ENCODE measurements around the gene C12orf60.

The C12orf60 gene

GRCh38 chr12:14836336-14837210 lies 33.1 kb downstream of the C12orf60 start:
- peak; percentile 16 for DNase-seq

GRCh38 chr12:14839262-14839661 lies 35.8 kb downstream of the C12orf60 start:
- DNase-seq, result no peak

GRCh38 chr12:14840616-14841015 lies 37.1 kb downstream of the C12orf60 start:
- DNase-seq, result no peak

- DNase-seq, result no peak
These were observed 38.3 kb downstream of the C12orf60 start for GRCh38 chr12:14841761-14842160.

GRCh38 chr12:14842315-14842714 lies 38.8 kb downstream of the C12orf60 start:
- no peak for DNase-seq

GRCh38 chr12:14843425-14843887 lies 40.0 kb downstream of the C12orf60 start, which contains the start of gene ART4:
TSS of gene ART4 (minus strand) at chr12:14843526. CDS start at chr12:14843113, 413 bp downstream.
- peak; percentile 92 for DNase-seq

- DNase-seq, result no peak
These were observed 40.9 kb downstream of the C12orf60 start for GRCh38 chr12:14844401-14844800.

GRCh38 chr12:14845350-14845750 lies 41.9 kb downstream of the C12orf60 start:
- DNase-seq, result peak; percentile 86

GRCh38 chr12:14846042-14846587 lies 42.6 kb downstream of the C12orf60 start:
- peak; percentile 67 for DNase-seq

- DNase-seq, result no peak
These were observed 43.6 kb downstream of the C12orf60 start for GRCh38 chr12:14846876-14847580.

- no peak for DNase-seq
These were observed 46.2 kb downstream of the C12orf60 start for GRCh38 chr12:14849661-14850060.

GRCh38 chr12:14850929-14851663 lies 47.6 kb downstream of the C12orf60 start:
- DNase-seq, result no peak

GRCh38 chr12:14852880-14853279 lies 49.4 kb downstream of the C12orf60 start:
- DNase-seq, result no peak

GRCh38 chr12:14853961-14854360 lies 50.5 kb downstream of the C12orf60 start:
- DNase-seq, result peak; percentile 25

- DNase-seq, result no peak
These were observed 51.2 kb downstream of the C12orf60 start for GRCh38 chr12:14854586-14855183.

- DNase-seq, result no peak
These were observed 55.0 kb downstream of the C12orf60 start for GRCh38 chr12:14858513-14858912.

GRCh38 chr12:14860490-14860889 lies 57.0 kb downstream of the C12orf60 start:
- DNase-seq, result no peak

GRCh38 chr12:14868916-14869506 lies 65.5 kb downstream of the C12orf60 start:
- no peak for DNase-seq

- DNase-seq, result no peak
These were observed 67.8 kb downstream of the C12orf60 start for GRCh38 chr12:14871247-14871646.

- DNase-seq, result no peak
These were observed 68.4 kb downstream of the C12orf60 start for GRCh38 chr12:14871886-14872285.

- peak; percentile 53 for DNase-seq
These were observed 70.1 kb downstream of the C12orf60 start for GRCh38 chr12:14873440-14874185.
